Measurements from ENCODE around the gene PSME2. TPM values are rescaled to one million over a fixed set of nuclear protein-coding genes. Genes with fewer than 3 reads are reported as not detected.
A peak's percentile ranks its signal among the peaks of the same experiment; 100 is the strongest.

The PSME2 gene
- 144 TPM for total RNA-seq
- long read RNA-seq, transcript PSME2-201 (11 exons, 1,404 nt): major isoform, 128 of 154 reads
- long read RNA-seq, partial matches to known transcripts: 8 of 154 reads
- long read RNA-seq, other reads (novel, unspliced or antisense): 13 of 154 reads

GRCh38 chr14:24146453-24146977, at the start of gene PSME2:
PSME2 (minus strand) TSS chr14:24146610; CDS start chr14:24146581, 29 bp downstream.
- peak within 1 kb of the TSS; percentile 97 for H3K4me3 ChIP-seq
- peaks cover 53% of the 10 kb centered on the region for H3K36me3 ChIP-seq
- H3K27ac ChIP-seq: peak within 1 kb of the TSS; percentile 90
- peaks cover 44% of the 10 kb centered on the region for H3K4me1 ChIP-seq
- no peak for TF ChIP-seq CTCF (IDR thresholded peaks at IDR 0.05)
- ATAC-seq: peak; percentile 91 to 92
- intact Hi-C loops (cut with DNase I): no loop called here
- H3K27me3 ChIP-seq (ENCODE audit: low read depth): no peaks in the 10 kb centered on the region
- peak; percentile 96 for DNase-seq
- no peaks in the 10 kb centered on the region for H3K9me3 ChIP-seq

GRCh38 chr14:24195186-24196070, 49.0 kb upstream of the PSME2 start, which contains the start of gene TM9SF1:
TM9SF1 (minus strand) TSS chr14:24195441; CDS start chr14:24195019, 422 bp downstream.
- intact Hi-C loops (cut with DNase I): no loop called here
- no peaks in the 10 kb centered on the region for H3K27me3 ChIP-seq (ENCODE audit: low read depth)
- H3K4me3 ChIP-seq: peak within 1 kb of the TSS; percentile 81
- ATAC-seq: peak; percentile 96 to 98
- peaks cover 33% of the 10 kb centered on the region for H3K36me3 ChIP-seq
- H3K27ac ChIP-seq: peak within 1 kb of the TSS; percentile 98
- no peak for TF ChIP-seq CTCF (IDR thresholded peaks at IDR 0.05)
- H3K9me3 ChIP-seq: no peaks in the 10 kb centered on the region
- peaks cover 28% of the 10 kb centered on the region for H3K4me1 ChIP-seq
- peak; percentile 94 for DNase-seq

- H3K36me3 ChIP-seq: peaks cover 39% of the 10 kb centered on the region
- intact Hi-C loops (cut with DNase I): no loop called here
- H3K27me3 ChIP-seq (ENCODE audit: low read depth): no peaks in the 10 kb centered on the region
- ATAC-seq (peak in 1 of 2 donors; percentile 0), DNase-seq (no peak)
- H3K4me3 ChIP-seq: peak overlapping the region; percentile 81
- peaks cover 28% of the 10 kb centered on the region for H3K4me1 ChIP-seq
- no peaks in the 10 kb centered on the region for H3K9me3 ChIP-seq
- peak overlapping the region; percentile 98 for H3K27ac ChIP-seq
- TF ChIP-seq CTCF (IDR thresholded peaks at IDR 0.05): no peak
Observed at GRCh38 chr14:24194873-24195185, 48.4 kb upstream of the PSME2 start.

- intact Hi-C loops (cut with DNase I): no loop called here
- Histone ChIP-seq H3K9me3 (no peaks in the 10 kb centered on the region), H3K27ac (peak overlapping the region; percentile 98), H3K27me3 (ENCODE audit: low read depth) (no peaks in the 10 kb centered on the region), H3K36me3 (peaks cover 40% of the 10 kb centered on the region), H3K4me1 (peaks cover 28% of the 10 kb centered on the region), H3K4me3 (peak overlapping the region; percentile 81)
- no peak for ATAC-seq
- TF ChIP-seq CTCF (IDR thresholded peaks at IDR 0.05): no peak
- no peak for DNase-seq
Observed at GRCh38 chr14:24194186-24194872, 47.9 kb upstream of the PSME2 start.

GRCh38 chr14:24192933-24193332, 46.5 kb upstream of the PSME2 start:
- Histone ChIP-seq H3K9me3 (no peaks in the 10 kb centered on the region), H3K27me3 (ENCODE audit: low read depth) (no peaks in the 10 kb centered on the region), H3K36me3 (peaks cover 33% of the 10 kb centered on the region), H3K4me3 (no peak overlapping the region), H3K27ac (no peak overlapping the region), H3K4me1 (peaks cover 34% of the 10 kb centered on the region)
- ATAC-seq (no peak), DNase-seq (no peak)
- intact Hi-C loops (cut with DNase I): no loop called here
- no peak for TF ChIP-seq CTCF (IDR thresholded peaks at IDR 0.05)
